ENCODE data around the gene FUS. TPM values are rescaled to one million over a fixed set of nuclear protein-coding genes. Genes with fewer than 3 reads are reported as not detected.
"Not testable (repeated sequence)": the region's sequence is repeated elsewhere in the genome, so short reads cannot be mapped to it uniquely, and the experiment has no call there.

Gene FUS
- total RNA-seq, 1 donor from 2014 or later: 718 TPM

DNA sequence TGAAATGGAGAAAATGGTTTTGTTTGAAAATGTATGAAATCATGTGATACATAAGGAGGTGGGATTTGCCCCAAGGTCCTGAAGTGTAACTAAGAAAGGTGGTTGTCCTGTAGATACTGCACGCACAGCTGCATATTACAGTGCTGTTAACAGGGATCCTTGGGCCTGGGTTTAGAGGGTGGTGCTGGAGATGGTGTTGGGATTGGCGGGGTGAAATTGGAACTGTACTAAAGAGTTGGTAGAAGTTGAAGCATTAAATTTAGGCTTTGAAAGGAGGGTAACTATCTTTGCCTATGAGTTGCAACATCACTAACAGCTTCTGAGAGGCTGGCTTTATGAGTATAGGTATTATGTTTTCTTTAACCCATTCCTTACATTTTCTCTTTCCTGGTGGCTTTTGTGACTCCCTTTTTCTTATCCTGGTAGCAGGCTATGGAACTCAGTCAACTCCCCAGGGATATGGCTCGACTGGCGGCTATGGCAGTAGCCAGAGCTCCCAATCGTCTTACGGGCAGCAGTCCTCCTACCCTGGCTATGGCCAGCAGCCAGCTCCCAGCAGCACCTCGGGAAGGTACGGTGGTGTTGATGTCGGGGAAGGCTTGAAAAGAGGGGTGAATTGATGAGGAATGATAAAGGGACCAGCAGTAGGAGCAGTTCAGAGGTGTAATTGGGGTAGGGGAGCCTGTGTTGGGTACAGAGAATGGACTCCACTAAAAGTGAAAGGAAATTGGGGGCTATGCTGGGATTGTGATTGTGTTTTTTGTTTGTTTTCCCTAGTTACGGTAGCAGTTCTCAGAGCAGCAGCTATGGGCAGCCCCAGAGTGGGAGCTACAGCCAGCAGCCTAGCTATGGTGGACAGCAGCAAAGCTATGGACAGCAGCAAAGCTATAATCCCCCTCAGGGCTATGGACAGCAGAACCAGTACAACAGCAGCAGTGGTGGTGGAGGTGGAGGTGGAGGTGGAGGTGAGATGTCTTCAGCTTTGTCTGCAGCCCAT lies 3.8 kb downstream of the FUS start:
- intact Hi-C loops (cut with micrococcal nuclease): loop anchor here (5.0 kb wide), 1 partner anchor 684 kb away; no protein-coding TSS in a partner anchor

DNA sequence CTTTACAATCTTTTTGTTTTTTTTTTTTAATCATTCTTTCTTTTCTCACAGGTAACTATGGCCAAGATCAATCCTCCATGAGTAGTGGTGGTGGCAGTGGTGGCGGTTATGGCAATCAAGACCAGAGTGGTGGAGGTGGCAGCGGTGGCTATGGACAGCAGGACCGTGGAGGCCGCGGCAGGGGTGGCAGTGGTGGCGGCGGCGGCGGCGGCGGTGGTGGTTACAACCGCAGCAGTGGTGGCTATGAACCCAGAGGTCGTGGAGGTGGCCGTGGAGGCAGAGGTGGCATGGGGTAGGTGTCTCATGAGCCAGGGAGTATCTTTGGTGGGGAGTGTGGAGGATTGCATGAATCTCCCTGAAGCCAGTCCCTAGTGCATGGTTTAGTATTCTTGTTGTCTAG lies 4.9 kb downstream of the FUS start:
- intact Hi-C loops (cut with micrococcal nuclease): loop anchor here (5.0 kb wide), 3 partner anchors 112 to 682 kb away; partner anchors contain the start of gene ZNF843

DNA sequence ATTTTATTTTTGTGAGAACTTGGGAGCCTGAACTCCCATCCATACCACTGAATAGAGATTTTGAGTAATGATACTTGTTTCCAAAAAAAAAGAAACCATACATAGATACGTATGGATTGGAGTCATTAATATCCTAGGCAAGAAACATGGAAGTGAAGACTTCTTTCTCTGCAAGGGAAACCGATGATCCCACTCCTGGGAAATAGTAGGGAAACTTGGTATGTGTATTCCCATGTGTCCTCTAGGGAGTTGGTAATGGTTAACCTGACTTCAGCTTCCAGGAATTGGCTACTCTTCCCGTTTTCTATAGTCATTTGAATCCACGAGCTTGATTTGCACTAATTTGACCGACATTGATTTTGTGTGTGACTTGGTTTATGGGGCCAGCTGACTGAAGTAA lies 5.4 kb downstream of the FUS start:
- intact Hi-C loops (cut with micrococcal nuclease): loop anchor here (5.0 kb wide), 2 partner anchors 112 to 257 kb away; partner anchors contain the start of gene ZNF843

DNA sequence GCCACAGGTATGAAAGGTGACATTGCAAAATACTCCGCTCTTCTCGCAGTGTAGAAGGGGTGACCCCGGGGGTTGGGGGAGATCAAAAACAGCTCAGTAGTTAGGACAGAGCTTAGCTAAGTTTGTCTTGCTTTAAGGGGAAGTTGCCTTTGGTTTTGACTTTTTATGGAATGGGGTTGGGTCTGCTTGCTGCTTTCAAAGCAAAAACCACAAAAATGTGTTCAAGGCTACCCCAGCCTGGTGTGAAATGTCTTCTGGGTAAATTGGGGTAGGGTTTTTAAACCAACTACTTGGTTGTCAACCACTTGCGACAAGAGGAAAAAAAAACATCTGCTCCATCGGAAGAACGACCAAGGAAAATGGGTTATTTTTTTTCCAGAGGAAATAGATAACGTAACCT lies 6.2 kb downstream of the FUS start:
- intact Hi-C loops (cut with micrococcal nuclease): loop anchor here (5.0 kb wide), 2 partner anchors 111 to 256 kb away; partner anchors contain the start of gene ZNF843

DNA sequence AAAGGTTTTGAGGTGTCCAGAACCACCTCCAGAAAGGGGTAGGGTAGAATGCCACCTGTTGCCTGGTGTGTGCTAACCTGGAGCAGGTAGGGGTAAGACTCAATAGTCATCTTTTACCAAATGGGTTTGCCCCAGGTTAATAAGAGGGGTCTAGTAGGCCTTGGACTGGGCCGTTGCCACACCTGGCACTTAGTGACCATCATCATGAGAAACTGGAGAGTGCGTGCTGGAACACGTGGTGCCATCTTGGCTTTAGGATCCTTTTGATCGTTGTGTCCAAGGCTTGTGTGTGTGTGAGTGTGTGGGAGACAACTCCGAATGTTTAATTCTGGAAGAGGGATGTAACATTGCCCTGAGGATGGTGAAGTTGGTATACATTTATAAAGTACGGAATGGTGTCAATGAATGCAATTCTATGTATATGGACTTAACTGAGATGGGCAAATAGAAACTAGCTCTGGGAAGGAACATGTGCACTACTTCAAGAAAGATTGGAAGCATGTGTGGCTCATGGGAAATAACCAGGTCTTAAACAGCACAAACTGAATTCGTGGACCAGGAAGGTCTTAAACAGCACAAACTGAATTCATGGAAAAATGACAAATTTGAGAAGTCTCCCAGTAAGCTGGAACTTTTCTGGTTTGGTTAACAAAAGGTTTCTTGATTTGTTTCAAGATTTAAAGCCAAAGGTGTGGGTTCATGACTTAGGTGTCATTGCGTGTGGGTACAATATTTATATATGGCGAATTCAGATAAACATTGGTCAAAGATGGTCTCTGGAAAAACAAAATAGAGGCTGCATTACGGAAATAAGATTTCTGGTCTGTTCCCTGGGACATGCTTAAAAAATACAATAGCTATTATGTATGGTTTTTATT lies 7.2 kb downstream of the FUS start:
- intact Hi-C loops (cut with micrococcal nuclease): loop anchor here (5.0 kb wide), 2 partner anchors 110 to 255 kb away; partner anchors contain the start of gene ZNF843

DNA sequence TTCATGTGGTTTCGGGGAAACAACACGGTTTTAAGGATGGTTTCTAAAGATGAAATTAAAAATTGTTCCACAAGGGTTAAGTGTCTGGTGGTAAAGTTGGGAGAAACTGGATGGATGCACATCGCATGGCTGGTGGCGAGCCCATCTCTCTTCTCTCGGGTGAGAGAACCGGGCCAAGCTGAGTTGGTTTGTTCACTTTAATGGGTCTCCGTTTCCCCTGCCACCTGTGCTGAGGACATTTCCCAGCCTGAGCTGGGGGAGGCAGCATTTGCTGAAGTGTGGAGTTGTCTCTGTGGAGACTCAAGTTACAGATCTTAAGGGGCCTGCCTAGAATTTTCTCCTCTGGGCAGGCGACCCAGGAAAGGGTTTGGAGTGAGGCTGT lies 7.9 kb downstream of the FUS start:
- intact Hi-C loops (cut with micrococcal nuclease): loop anchor here (5.0 kb wide), 2 partner anchors 110 to 255 kb away; partner anchors contain the start of gene ZNF843

DNA sequence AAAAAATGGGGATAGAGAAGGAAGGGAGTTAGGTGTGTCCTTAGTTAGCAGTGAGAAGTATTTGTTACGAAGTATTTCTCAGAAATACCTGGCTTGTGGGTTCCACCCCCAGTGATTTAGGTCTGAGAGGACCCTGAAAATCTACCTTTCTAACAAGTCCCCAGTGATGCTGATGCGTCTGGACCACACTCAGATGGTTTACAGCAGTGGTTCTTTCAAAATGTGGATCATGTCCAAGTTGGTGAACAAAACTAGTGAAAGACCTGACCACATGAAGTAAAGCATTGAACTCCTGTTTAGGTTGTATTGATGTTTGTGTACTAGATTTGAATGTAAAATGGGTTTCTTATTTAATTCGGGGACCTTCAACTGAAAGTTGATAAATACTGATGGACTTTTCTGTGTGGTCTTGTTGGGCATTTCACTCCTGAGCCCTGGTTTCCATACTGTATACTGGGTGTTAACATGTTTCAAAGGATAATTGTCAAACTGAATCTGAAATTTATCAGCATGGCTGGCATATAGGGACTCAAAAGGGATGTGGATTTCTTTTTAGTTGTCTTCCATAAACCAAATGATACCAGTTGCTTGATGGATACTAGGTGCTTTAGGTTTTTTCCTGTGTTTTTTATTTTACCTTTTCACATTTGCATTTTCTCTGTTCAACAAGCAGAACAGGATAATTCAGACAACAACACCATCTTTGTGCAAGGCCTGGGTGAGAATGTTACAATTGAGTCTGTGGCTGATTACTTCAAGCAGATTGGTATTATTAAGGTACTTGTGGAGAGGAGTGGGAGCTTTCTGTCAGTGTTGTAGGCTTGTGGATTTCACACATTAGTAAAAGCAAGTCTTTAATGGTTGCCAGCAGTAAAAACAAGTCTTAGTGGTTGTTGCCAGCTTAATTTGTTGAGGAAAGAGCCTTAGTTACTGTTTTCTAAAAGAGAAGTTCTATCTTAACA lies 8.8 kb downstream of the FUS start:
- intact Hi-C loops (cut with micrococcal nuclease): loop anchor here (5.0 kb wide), 2 partner anchors 109 to 254 kb away; partner anchors contain the start of gene ZNF843

DNA sequence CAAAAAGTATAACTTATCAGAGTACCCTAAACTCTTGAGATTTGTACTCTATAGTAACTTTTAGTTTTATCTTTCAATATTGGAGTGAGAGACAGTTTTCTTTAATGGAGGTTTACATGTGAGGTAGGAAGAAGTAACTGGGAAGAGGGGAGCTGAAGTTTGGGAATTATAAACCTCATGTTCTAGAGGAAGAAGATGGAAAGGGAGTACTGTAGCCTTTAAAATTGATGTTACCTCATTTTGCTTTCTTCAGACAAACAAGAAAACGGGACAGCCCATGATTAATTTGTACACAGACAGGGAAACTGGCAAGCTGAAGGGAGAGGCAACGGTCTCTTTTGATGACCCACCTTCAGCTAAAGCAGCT lies 9.5 kb downstream of the FUS start:
- intact Hi-C loops (cut with micrococcal nuclease): loop anchor here (5.0 kb wide), 2 partner anchors 108 to 253 kb away; partner anchors contain the start of gene ZNF843

DNA sequence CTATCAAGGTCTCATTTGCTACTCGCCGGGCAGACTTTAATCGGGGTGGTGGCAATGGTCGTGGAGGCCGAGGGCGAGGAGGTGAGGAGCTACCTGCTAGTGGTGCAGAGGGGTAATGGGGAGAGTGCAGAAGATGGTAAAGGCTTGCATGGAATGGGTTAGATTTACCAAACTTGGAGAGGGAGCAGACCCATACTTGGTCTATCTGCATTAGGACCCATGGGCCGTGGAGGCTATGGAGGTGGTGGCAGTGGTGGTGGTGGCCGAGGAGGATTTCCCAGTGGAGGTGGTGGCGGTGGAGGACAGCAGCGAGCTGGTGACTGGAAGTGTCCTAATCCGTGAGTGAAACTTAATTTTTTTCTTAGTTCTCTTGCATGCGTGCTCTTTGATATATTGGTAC lies 10.1 kb downstream of the FUS start:
- intact Hi-C loops (cut with micrococcal nuclease): no loop called here

DNA sequence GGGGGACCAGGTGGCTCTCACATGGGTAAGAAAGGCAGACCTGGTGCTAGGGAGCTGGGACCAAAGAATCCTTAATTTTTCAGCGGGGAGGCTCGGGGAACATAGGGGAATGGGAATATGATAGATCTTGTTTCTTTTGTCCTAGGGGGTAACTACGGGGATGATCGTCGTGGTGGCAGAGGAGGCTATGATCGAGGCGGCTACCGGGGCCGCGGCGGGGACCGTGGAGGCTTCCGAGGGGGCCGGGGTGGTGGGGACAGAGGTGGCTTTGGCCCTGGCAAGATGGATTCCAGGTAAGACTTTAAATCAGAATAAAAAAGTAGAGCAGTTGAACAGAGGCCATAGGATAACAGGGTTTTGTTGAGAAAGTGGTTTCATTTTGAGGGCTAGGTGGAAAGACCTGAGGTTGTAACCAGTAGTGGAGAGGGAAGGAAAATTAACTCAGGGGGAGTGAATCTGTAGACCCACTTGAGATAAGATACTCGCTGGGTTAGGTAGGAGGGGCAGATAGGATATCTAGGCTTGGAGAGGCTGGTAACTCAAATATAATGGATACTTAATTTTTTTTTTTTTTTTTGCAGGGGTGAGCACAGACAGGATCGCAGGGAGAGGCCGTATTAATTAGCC lies 11.0 kb downstream of the FUS start:
- intact Hi-C loops (cut with micrococcal nuclease): no loop called here

DNA sequence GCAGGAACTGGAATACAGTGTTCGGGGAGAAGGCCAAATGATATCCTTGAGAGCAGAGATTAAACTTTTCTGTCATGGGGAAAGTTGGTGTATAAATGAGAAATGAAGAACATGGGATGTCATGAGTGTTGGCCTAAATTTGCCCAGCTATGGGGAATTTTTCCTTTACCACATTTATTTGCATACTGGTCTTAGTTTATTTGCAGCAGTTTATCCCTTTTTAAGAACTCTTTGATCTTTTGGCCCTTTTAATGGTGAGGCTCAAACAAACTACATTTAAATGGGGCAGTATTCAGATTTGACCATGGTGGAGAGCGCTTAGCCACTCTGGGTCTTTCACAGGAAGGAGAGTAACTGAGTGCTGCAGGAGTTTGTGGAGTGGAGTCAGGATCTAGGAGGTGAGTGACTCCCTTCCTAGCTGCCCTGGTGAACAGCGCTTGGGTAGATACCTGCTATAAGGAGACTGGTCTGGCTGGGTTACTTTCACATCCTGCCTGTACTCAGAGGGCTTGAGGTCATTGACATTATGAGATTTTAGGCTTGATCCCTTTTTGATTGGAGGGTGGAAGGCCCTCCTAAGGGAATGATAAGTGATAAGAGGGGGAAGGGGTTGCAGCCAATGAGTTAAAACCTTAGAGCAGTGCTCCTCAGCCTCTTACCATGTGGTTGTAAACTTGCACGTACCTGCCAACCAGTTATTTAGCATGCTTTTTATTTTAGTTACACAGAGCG lies 11.9 kb downstream of the FUS start:
- intact Hi-C loops (cut with micrococcal nuclease): loop anchor here (1.0 kb wide), 1 partner anchor 9 kb away; no protein-coding TSS in a partner anchor

DNA sequence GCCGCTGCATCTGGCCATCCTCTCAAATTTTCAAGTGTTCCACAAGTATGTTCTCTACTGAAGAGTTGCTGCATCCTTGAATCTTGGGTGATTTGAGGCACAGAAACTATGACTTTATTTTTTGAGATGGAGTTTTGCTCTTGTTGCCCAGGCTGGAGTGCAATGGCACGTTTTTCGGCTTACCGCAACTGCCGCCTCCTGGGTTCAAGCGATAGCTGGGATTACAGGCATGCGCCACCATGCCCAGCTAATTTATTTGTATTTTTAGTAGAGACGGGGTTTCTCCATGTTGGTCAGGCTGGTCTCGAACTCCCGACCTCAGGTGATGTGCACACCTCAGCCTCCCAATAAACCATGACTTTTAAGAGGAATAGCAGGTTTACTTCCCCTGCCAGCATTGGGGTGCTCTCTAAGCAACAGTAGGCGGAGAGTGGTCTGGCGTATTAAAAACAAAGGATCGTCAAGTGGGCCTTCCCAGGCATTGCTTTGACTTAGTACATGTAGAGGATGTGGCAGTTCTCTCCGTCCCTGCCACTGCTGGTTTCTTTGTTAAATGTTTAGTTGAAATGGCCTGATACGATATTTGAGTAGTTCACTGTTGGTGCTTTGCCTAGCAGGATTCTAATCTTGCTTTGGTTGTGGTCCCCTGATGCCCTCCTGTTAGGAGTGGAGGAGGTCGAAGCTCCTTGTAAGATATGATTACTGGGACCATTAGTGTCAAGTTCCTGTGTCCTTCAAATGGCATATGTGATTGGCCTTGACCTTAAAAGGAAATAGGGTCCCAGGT lies 13.1 kb downstream of the FUS start:
- intact Hi-C loops (cut with micrococcal nuclease): loop anchor here (1.0 kb wide), 1 partner anchor 8 kb away; no protein-coding TSS in a partner anchor

DNA sequence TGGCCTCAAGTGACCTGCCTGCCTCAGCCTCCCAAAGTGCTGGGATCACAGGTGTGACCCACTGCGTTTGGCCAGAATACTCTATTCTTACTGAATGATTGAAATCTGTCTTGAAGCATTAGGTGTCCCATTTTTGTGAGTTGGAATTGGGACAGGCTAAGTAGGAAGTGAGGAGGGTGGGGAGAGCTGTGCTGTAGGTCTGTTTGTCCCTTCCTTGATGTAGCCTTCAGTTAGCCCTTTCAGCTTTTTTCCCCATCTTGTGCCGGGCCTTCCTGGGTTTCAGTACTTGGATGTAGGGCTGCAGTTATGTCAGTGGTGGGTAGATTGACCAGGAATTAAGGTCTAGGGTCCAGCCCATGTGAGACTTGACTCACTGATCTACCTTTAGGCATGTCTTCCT lies 13.9 kb downstream of the FUS start:
- intact Hi-C loops (cut with micrococcal nuclease): no loop called here

DNA sequence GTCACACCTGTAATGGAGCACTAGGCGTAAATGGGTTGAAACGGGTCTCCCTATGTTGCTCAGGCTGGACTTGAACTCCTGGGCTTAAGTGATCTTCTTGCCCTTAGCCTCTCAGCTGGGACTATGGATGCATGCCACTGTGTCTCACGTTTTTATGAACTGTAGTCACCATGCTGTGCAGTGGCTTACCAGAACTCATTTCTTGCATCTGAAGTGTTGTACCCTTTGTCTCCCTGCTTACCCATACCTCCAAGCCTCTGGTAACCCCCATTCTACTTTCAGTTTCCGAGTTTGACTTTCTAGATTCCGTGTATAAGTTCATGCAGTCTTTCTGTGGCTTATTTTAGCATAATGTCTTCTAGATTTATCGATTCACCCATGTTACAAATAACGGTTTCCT lies 15.0 kb downstream of the FUS start:
- intact Hi-C loops (cut with micrococcal nuclease): no loop called here

DNA sequence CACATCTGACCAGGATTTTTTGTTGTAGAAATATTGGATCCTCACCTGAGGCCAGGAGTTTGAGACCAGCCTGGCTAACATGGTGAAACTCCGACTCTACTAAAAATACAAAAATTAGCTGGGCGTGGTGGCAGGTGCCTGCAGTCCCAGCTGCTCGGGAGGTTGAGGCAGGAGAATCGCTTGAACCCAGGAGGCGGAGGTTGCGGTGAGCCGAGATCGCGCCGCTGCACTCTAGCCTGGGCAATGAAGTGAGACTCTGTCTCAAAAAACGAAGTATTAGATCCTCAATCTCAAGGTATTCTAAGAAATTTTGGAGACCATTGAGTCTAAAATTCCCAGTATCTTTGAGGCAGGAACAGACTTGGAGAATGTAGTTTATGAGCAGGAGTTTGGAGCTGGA lies 15.9 kb downstream of the FUS start:
- intact Hi-C loops (cut with micrococcal nuclease): not testable (repeated sequence)

DNA sequence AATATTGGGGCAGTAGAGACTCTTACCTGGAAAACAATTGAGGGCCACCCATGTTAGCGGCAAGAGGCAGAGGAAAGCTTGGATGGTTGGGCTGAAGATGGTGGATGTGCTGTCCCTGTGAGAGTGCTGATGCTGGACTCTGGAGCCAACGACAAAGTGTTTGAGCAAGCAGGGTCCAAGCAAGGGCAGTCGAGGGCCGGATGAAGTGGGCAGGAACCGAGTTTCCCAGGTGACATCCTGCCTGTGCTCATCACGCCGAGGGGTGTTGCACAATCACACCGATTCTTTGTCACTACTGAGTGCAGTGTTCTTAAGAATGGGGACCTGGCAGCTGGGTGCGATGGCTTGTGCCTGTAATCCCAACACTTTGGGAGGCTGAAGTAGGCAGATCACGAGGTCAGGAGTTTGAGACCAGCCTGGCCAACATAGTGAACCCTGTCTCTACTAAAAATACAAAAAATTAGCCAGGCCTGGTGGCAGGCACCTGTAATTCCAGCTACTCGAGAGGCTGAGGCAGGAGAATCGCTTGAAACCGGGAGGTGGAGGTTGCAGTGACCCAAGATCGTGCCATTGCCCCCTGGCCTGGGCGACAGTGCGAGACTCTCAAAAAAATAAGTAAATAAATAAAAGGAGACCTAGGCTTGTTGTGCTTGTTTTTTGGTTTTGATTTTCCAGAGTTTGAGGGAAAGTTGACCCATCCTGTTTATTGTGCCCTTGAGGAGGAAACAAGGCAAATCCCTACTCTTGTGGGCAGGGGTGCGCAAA lies 16.6 kb downstream of the FUS start:
- intact Hi-C loops (cut with micrococcal nuclease): no loop called here

DNA sequence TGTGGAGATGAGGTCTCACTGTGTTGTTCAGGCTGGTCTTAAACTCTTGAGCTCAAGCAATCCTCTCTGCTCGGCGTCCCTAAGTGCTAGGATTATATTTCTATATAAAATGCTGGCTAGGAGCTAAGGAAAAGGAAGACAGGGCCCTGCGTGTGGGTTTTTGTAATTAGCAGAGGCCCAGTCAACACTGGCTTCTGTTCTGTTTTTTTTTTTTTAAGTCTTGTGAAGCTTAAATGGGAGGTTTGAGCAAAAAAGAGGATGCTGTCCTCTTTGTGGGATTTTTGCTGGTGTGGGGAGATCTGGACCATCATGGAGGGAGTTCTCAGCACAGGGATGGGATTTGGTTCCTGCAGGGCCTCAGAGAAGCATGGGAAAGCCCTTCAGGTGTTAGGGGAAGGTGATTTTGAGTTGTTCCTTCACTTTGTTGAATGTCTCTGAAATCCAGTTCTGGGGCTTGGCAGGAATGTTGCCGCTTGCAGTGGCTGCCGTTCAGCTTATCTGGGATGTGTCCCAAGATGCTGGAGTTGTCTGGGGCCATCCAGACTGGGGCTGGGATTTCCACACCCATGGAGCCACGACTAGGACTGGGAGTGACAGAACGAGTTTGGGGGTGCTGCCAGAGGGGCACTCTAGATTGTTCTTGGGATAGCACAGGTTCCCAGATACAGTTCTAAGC lies 18.4 kb downstream of the FUS start:
- intact Hi-C loops (cut with micrococcal nuclease): no loop called here
